CD8-positive, alpha-beta memory T cell (primary cell): ENCODE measurements around the gene SV2C. TPM values are rescaled to one million over a fixed set of nuclear protein-coding genes. Genes with fewer than 3 reads are reported as not detected.
"Not testable (repeated sequence)": the region's sequence is repeated elsewhere in the genome, so short reads cannot be mapped to it uniquely, and the experiment has no call there.

Experiments
- CTCF ChIA-PET: fragments of 350-600 bp; sonication (Branson Sonifier 250); formaldehyde crosslinking; loops from one replicate; lab custom pipeline; 2021; ENCODE audit warnings: antibody characterized with exemption; lab: Charles Lee
- POLR2A ChIA-PET: fragments of 350-600 bp; sonication (Branson Sonifier 250); formaldehyde crosslinking; loops from one replicate; lab custom pipeline; 2021; ENCODE audit warnings: antibody characterized with exemption; lab: Charles Lee
- DNase-seq, 5 donors: peaks; one replicate each; pipeline versions ENCODE4 v3.0.0 to v3.0.0-alpha.2; 2020 to 2022; ENCODE audit warnings: mixed read lengths in 1 of 5
- H3K27ac ChIP-seq: one replicate; pipeline ENCODE4 v1.7.0; 2013; ENCODE audit warnings: low read depth, mild to moderate bottlenecking, low read length, moderate library complexity
- H3K27me3 ChIP-seq: 2 replicates; pipeline ENCODE4 v1.7.0; 2013; ENCODE audit warnings: low read length, mild to moderate bottlenecking; ENCODE audit not compliant: insufficient read depth, poor library complexity, severe bottlenecking
- H3K36me3 ChIP-seq: 2 replicates; pipeline ENCODE4 v1.7.0; 2013; ENCODE audit warnings: mild to moderate bottlenecking, low read length, moderate library complexity; ENCODE audit not compliant: insufficient read depth
- H3K4me1 ChIP-seq: 2 replicates; pipeline ENCODE4 v1.7.0; 2013; ENCODE audit warnings: mild to moderate bottlenecking, low read length, moderate library complexity; ENCODE audit not compliant: insufficient read depth
- H3K4me3 ChIP-seq: 2 replicates; pipeline ENCODE4 v1.7.0; 2013; ENCODE audit warnings: mild to moderate bottlenecking, low read length
- H3K9me3 ChIP-seq: 2 replicates; pipeline ENCODE4 v1.7.0; 2013; ENCODE audit warnings: mild to moderate bottlenecking, low read length
- H3K27ac Mint-ChIP-seq, 8 donors: one replicate each; pipeline ENCODE4 v1.8.0; 2020 to 2021; ENCODE audit warnings: mixed read lengths in 8 of 8, mild to moderate bottlenecking in 6 of 8, inconsistent platforms in 3 of 8, moderate library complexity in 3 of 8
- H3K27me3 Mint-ChIP-seq, 2 donors: one replicate each; pipeline ENCODE4 v1.8.0; 2020 to 2021; ENCODE audit warnings: mixed read lengths in 2 of 2, mild to moderate bottlenecking in 1 of 2, moderate library complexity in 1 of 2
- H3K36me3 Mint-ChIP-seq, 3 donors: one replicate each; pipeline ENCODE4 v1.8.0; 2020 to 2021; ENCODE audit warnings: mixed read lengths in 3 of 3, inconsistent platforms in 1 of 3, mild to moderate bottlenecking in 1 of 3
- H3K4me1 Mint-ChIP-seq, 3 donors: one replicate each; pipeline ENCODE4 v1.8.0; 2020 to 2021; ENCODE audit warnings: mixed read lengths in 3 of 3, inconsistent platforms in 1 of 3, mild to moderate bottlenecking in 1 of 3
- H3K4me3 Mint-ChIP-seq, 7 donors: one replicate each; pipeline ENCODE4 v1.8.0; 2020 to 2021; ENCODE audit warnings: mixed read lengths in 7 of 7, mild to moderate bottlenecking in 6 of 7, moderate library complexity in 4 of 7, inconsistent platforms in 2 of 7
- H3K9me3 Mint-ChIP-seq, 5 donors: one replicate each; pipeline ENCODE4 v1.8.0; 2020 to 2022; ENCODE audit warnings: mixed read lengths in 5 of 5, mild to moderate bottlenecking in 3 of 5, moderate library complexity in 2 of 5, inconsistent platforms in 1 of 5
- polyA plus RNA-seq: library from polyadenylated mRNA; unstranded; fragments of 300-500 nt; fragmentation: Illumina TruSeq; gene quantifications from one replicate; pipeline ENCODE4 v1.2.3, GENCODE V29; 2021
- total RNA-seq, 2 experiments: library from RNA; stranded (reverse); gene quantifications; one replicate each; pipeline ENCODE4 v1.2.3, GENCODE V29; 2021

SV2C gene
- total and polyA plus RNA-seq, 3 experiments from 2014 or later, result not detected

DNA sequence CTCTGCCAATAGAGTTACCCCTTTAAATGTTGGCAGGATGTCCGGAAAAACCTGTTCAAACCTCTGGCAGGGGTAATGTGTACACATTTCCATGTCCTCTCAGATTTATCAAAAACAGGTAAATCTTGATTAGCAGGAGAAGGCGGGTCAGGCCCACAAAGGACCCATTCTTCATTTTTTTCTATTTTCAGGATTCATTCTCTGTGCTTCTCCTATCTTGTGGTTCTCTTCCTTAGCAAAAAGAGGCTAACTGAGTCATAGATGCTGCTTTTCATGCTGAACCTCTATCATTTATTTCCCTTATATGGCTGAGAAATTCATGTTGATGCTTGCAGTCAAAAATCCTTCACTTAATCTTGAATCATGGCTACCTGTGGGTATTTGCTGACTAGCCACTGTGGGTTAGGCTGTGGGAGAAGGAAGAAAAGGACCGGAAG, 207.2 kb downstream of the SV2C start:
- ChIA-PET POLR2A (no interaction called here), CTCF (no interaction called here)
- Mint-ChIP-seq H3K9me3 (no peaks in the 10 kb centered on the region), H3K4me3 (no peak overlapping the region), H3K36me3 (peaks cover 0 to 6% (median 0%) of the 10 kb centered on the region in 3 donors), H3K27me3 (peaks cover 0 to 2% of the 10 kb centered on the region in 2 donors), H3K27ac (peak overlapping the region in 1 of 8 donors; percentile 73), H3K4me1 (peaks cover 0 to 4% (median 3%) of the 10 kb centered on the region in 3 donors)
- no peaks in the 10 kb centered on the region for H3K9me3 ChIP-seq
- no peak for DNase-seq
- no peaks in the 10 kb centered on the region for H3K4me1 ChIP-seq
- H3K36me3 ChIP-seq, result no peaks in the 10 kb centered on the region
- H3K4me3 ChIP-seq, result no peak overlapping the region
- no peaks in the 10 kb centered on the region for H3K27me3 ChIP-seq
- no peak overlapping the region for H3K27ac ChIP-seq

- CTCF ChIA-PET, result interaction anchor here (1.7 kb wide), 1 partner anchor 34 kb away, joined by 7 read pairs; no protein-coding TSS in a partner anchor
Measured at GRCh38 chr5:76291305-76292077, 208.3 kb downstream of the SV2C start.

DNA sequence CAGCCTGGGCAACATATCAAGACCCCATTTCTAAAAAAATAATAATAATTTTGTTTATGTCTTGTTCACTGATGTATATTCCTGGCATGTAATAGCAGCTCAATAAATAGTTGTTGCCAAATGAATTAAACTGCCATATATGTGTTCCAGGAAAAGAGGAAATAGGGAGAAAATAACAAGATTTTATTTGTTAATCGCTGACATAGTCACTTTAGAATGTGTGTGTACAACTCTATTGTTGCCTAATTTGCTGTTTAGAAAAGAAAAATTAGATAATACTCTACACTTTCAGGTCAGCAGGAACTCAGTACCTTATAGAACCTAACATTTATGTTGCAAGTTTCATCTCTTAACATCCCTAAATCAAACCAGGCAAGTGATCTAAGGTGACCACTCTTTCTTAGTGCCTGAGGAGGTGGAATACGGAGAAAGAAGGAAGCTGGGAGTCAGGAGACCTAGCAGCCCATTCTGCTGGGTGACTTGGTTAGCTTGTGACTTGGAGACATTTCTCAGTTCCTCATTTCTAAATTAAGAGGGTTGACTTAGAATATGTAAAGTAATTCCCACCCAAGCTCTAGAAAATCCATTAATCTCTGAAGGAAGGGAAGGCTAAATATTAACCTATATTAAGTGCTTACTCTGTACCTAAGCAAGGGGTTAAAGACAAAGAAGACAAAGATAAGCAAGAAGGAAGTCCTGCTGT, 209.6 kb downstream of the SV2C start:
- Histone ChIP-seq H3K4me1 (no peaks in the 10 kb centered on the region), H3K9me3 (no peaks in the 10 kb centered on the region), H3K4me3 (no peak overlapping the region), H3K27me3 (no peaks in the 10 kb centered on the region), H3K27ac (no peak overlapping the region), H3K36me3 (no peaks in the 10 kb centered on the region)
- H3K27ac Mint-ChIP-seq, result no peak overlapping the region
- no peak overlapping the region for H3K4me3 Mint-ChIP-seq
- ChIA-PET CTCF (interaction anchor here (1.4 to 1.7 kb wide), 2 partner anchors 16 to 33 kb away, joined by 3 to 7 read pairs; no protein-coding TSS in a partner anchor), POLR2A (no interaction called here)
- H3K27me3 Mint-ChIP-seq, result peaks cover 2 to 8% of the 10 kb centered on the region in 2 donors
- H3K4me1 Mint-ChIP-seq, result peaks cover 0 to 4% (median 3%) of the 10 kb centered on the region in 3 donors
- DNase-seq, result no peak
- H3K9me3 Mint-ChIP-seq, result no peaks in the 10 kb centered on the region
- H3K36me3 Mint-ChIP-seq, result peaks cover 0 to 6% (median 0%) of the 10 kb centered on the region in 3 donors

More at GRCh38 chr5:76291305-76292077, 208.3 kb downstream of the SV2C start:
- no peaks in the 10 kb centered on the region for H3K9me3 Mint-ChIP-seq
- peaks cover 0 to 6% (median 0%) of the 10 kb centered on the region in 3 donors for H3K36me3 Mint-ChIP-seq
- no peak overlapping the region for H3K4me3 Mint-ChIP-seq
- DNase-seq, result no peak
- POLR2A ChIA-PET, result no interaction called here
- H3K27me3 ChIP-seq, result no peaks in the 10 kb centered on the region
- no peaks in the 10 kb centered on the region for H3K4me1 ChIP-seq
- no peak overlapping the region for H3K27ac ChIP-seq
- H3K27ac Mint-ChIP-seq, result peak overlapping the region in 1 of 8 donors; percentile 19
- no peaks in the 10 kb centered on the region for H3K36me3 ChIP-seq
- peaks cover 0 to 4% (median 3%) of the 10 kb centered on the region in 3 donors for H3K4me1 Mint-ChIP-seq
- H3K9me3 ChIP-seq, result no peaks in the 10 kb centered on the region
- H3K4me3 ChIP-seq, result no peak overlapping the region
- peaks cover 2 to 6% of the 10 kb centered on the region in 2 donors for H3K27me3 Mint-ChIP-seq

- peaks cover 17 to 20% (median 17%) of the 10 kb centered on the region in 3 donors for H3K4me1 Mint-ChIP-seq
- no peak overlapping the region for H3K4me3 Mint-ChIP-seq
- H3K4me1 ChIP-seq, result peaks cover 8% of the 10 kb centered on the region
- no peak overlapping the region for H3K4me3 ChIP-seq
- H3K9me3 ChIP-seq, result no peaks in the 10 kb centered on the region
- H3K27me3 ChIP-seq, result no peaks in the 10 kb centered on the region
- ChIA-PET POLR2A (no interaction called here), CTCF (interaction anchor here (0.7 kb wide), 1 partner anchor 288 kb away, joined by 3 read pairs; no protein-coding TSS in a partner anchor)
- no peak for DNase-seq
- H3K9me3 Mint-ChIP-seq, result no peaks in the 10 kb centered on the region
- H3K36me3 Mint-ChIP-seq, result peaks cover 0 to under 1% (median 0%) of the 10 kb centered on the region in 3 donors
- no peaks in the 10 kb centered on the region for H3K36me3 ChIP-seq
- H3K27me3 Mint-ChIP-seq, result peaks cover 2 to 8% of the 10 kb centered on the region in 2 donors
- H3K27ac Mint-ChIP-seq, result no peak overlapping the region
- no peak overlapping the region for H3K27ac ChIP-seq
Measured at GRCh38 chr5:76294573-76294972, 211.4 kb downstream of the SV2C start.

- H3K9me3 Mint-ChIP-seq, result no peaks in the 10 kb centered on the region
- ChIA-PET POLR2A (interaction anchor here (0.6 to 0.8 kb wide), 2 partner anchors 10 to 121 kb away, joined by 3 to 5 read pairs; no protein-coding TSS in a partner anchor), CTCF (no interaction called here)
- peak overlapping the region in 6 of 8 donors; percentile 27 to 95 (median 88) for H3K27ac Mint-ChIP-seq
- Histone ChIP-seq H3K4me1 (peaks cover 14% of the 10 kb centered on the region), H3K4me3 (no peak overlapping the region), H3K27ac (no peak overlapping the region), H3K27me3 (no peaks in the 10 kb centered on the region), H3K9me3 (no peaks in the 10 kb centered on the region), H3K36me3 (no peaks in the 10 kb centered on the region)
- DNase-seq, result no peak
- H3K4me1 Mint-ChIP-seq, result peaks cover 30 to 44% (median 39%) of the 10 kb centered on the region in 3 donors
- peaks cover 0 to 8% of the 10 kb centered on the region in 2 donors for H3K27me3 Mint-ChIP-seq
- H3K36me3 Mint-ChIP-seq, result no peaks in the 10 kb centered on the region
- peak overlapping the region in 1 of 7 donors; percentile 15 for H3K4me3 Mint-ChIP-seq
Measured at GRCh38 chr5:76298852-76299251, 215.7 kb downstream of the SV2C start.

GRCh38 chr5:76299592-76299991, 216.4 kb downstream of the SV2C start:
- no peaks in the 10 kb centered on the region for H3K27me3 ChIP-seq
- DNase-seq, result no peak
- H3K4me3 Mint-ChIP-seq, result peak overlapping the region in 5 of 7 donors; percentile 2 to 68 (median 49)
- H3K36me3 Mint-ChIP-seq, result peaks cover 0 to 3% (median 0%) of the 10 kb centered on the region in 3 donors
- peaks cover 19% of the 10 kb centered on the region for H3K4me1 ChIP-seq
- H3K9me3 Mint-ChIP-seq, result peaks cover 0 to 2% (median 0%) of the 10 kb centered on the region in 5 donors
- no peak overlapping the region for H3K4me3 ChIP-seq
- POLR2A ChIA-PET, result interaction anchor here (0.8 kb wide), 1 partner anchor 9 kb away, joined by 5 read pairs; no protein-coding TSS in a partner anchor
- CTCF ChIA-PET, result no interaction called here
- no peaks in the 10 kb centered on the region for H3K9me3 ChIP-seq
- no peak overlapping the region for H3K27ac ChIP-seq
- H3K4me1 Mint-ChIP-seq, result peaks cover 37 to 52% (median 46%) of the 10 kb centered on the region in 3 donors
- H3K27me3 Mint-ChIP-seq, result peaks cover 0 to 8% of the 10 kb centered on the region in 2 donors
- H3K27ac Mint-ChIP-seq, result peak overlapping the region in 7 of 8 donors; percentile 34 to 95 (median 89)
- H3K36me3 ChIP-seq, result no peaks in the 10 kb centered on the region

GRCh38 chr5:76301932-76302331, 218.7 kb downstream of the SV2C start:
- H3K27me3 Mint-ChIP-seq, H3K36me3 ChIP-seq, POLR2A ChIA-PET, H3K27me3 ChIP-seq, H3K36me3 Mint-ChIP-seq, H3K27ac ChIP-seq, H3K9me3 Mint-ChIP-seq, H3K27ac Mint-ChIP-seq, H3K4me3 Mint-ChIP-seq, H3K4me3 ChIP-seq, H3K9me3 ChIP-seq, DNase-seq: not testable (repeated sequence)
- CTCF ChIA-PET, result interaction anchor here (1.5 kb wide), 1 partner anchor 101 kb away, joined by 3 read pairs; the partner anchor contains the start of gene IQGAP2
- H3K4me1 ChIP-seq, result peaks cover 19% of the 10 kb centered on the region
- peaks cover 44 to 62% (median 57%) of the 10 kb centered on the region in 3 donors for H3K4me1 Mint-ChIP-seq
